ENCODE results near the gene DNAH14. TPM values are rescaled to one million over a fixed set of nuclear protein-coding genes. Genes with fewer than 3 reads are reported as not detected.
"Not testable (repeated sequence)": the region's sequence is repeated elsewhere in the genome, so short reads cannot be mapped to it uniquely, and the experiment has no call there.

DNAH14 gene
- total and polyA plus RNA-seq, 9 donors, result 3.7 to 61.4 (median 24.2) TPM

- no peak for TF ChIP-seq POLR2A (IDR thresholded peaks at IDR 0.05)
- TF ChIP-seq CTCF (IDR thresholded peaks at IDR 0.05), result no peak
- TF ChIP-seq EP300 (IDR thresholded peaks at IDR 0.05), result no peak
- WGBS, 3 donors, result 87 to 96% (median 96%) methylated on average over 3 of the region's 3 CpGs
- Histone ChIP-seq H3K9me3 (no peaks in the 10 kb centered on the region), H3K4me1 (ENCODE audit: insufficient read depth) (no peaks in the 10 kb centered on the region), H3K4me3 (no peak overlapping the region), H3K27ac (no peak overlapping the region), H3K36me3 (no peaks in the 10 kb centered on the region), H3K27me3 (no peaks in the 10 kb centered on the region)
- DNase-seq, result no peak
- intact Hi-C loops (cut with DNase I), result no loop called here
Observed at GRCh38 chr1:224957696-224958095, 28.2 kb downstream of the DNAH14 start.

- no peaks in the 10 kb centered on the region for H3K9me3 ChIP-seq
- TF ChIP-seq POLR2A (IDR thresholded peaks at IDR 0.05) (no peak), EP300 (IDR thresholded peaks at IDR 0.05) (no peak), CTCF (IDR thresholded peaks at IDR 0.05) (no peak)
- no peaks in the 10 kb centered on the region for H3K36me3 ChIP-seq
- H3K4me1 ChIP-seq (ENCODE audit: insufficient read depth), result no peaks in the 10 kb centered on the region
- no peak overlapping the region for H3K27ac ChIP-seq
- intact Hi-C loops (cut with DNase I), result no loop called here
- H3K4me3 ChIP-seq, result no peak overlapping the region
- H3K27me3 ChIP-seq, result no peaks in the 10 kb centered on the region
- no peak for DNase-seq
- 74 to 92% (median 83%) methylated on average over 1 of the region's 1 CpG for WGBS, 3 donors
Observed at GRCh38 chr1:224958490-224958889, 29.0 kb downstream of the DNAH14 start.

- WGBS, 3 donors, result 20 to 51% (median 40%) methylated on average over 1 of the region's 1 CpG
- H3K4me1 ChIP-seq (ENCODE audit: insufficient read depth), result no peaks in the 10 kb centered on the region
- H3K9me3 ChIP-seq, result no peaks in the 10 kb centered on the region
- intact Hi-C loops (cut with DNase I), result no loop called here
- no peak for TF ChIP-seq EP300 (IDR thresholded peaks at IDR 0.05)
- no peak for TF ChIP-seq CTCF (IDR thresholded peaks at IDR 0.05)
- H3K4me3 ChIP-seq, result no peak overlapping the region
- H3K27me3 ChIP-seq, result no peaks in the 10 kb centered on the region
- no peak overlapping the region for H3K27ac ChIP-seq
- no peak for DNase-seq
- no peaks in the 10 kb centered on the region for H3K36me3 ChIP-seq
Observed at GRCh38 chr1:224959115-224959514, 29.6 kb downstream of the DNAH14 start.

- no peaks in the 10 kb centered on the region for H3K4me1 ChIP-seq (ENCODE audit: insufficient read depth)
- H3K27ac ChIP-seq, result no peak overlapping the region
- DNase-seq, result no peak
- no peaks in the 10 kb centered on the region for H3K36me3 ChIP-seq
- H3K9me3 ChIP-seq, result no peaks in the 10 kb centered on the region
- H3K4me3 ChIP-seq, result no peak overlapping the region
- intact Hi-C loops (cut with DNase I), result no loop called here
- no peak for TF ChIP-seq EP300 (IDR thresholded peaks at IDR 0.05)
- TF ChIP-seq CTCF (IDR thresholded peaks at IDR 0.05), result no peak
- no peak for TF ChIP-seq POLR2A (IDR thresholded peaks at IDR 0.05)
- no peaks in the 10 kb centered on the region for H3K27me3 ChIP-seq
Observed at GRCh38 chr1:224959656-224960055, 30.2 kb downstream of the DNAH14 start.

GRCh38 chr1:224980181-224980580 is 50.7 kb downstream of the DNAH14 start:
- intact Hi-C loops (cut with DNase I), result no loop called here
- DNase-seq, result no peak

GRCh38 chr1:224981922-224982354 is 52.5 kb downstream of the DNAH14 start:
- 29 to 48% (median 33%) methylated on average over 1 of the region's 1 CpG for WGBS, 3 donors
- H3K36me3 ChIP-seq; H3K9me3 ChIP-seq; H3K27ac ChIP-seq; H3K27me3 ChIP-seq; H3K4me3 ChIP-seq; DNase-seq; H3K4me1 ChIP-seq (ENCODE audit: insufficient read depth); intact Hi-C loops (cut with DNase I): not testable (repeated sequence)

More at GRCh38 chr1:224980181-224980580, 50.7 kb downstream of the DNAH14 start:
- Histone ChIP-seq H3K36me3 (no peaks in the 10 kb centered on the region), H3K4me3 (no peak overlapping the region), H3K4me1 (ENCODE audit: insufficient read depth) (no peaks in the 10 kb centered on the region), H3K27ac (no peak overlapping the region), H3K9me3 (peaks cover 0 to 7% of the 10 kb centered on the region in 2 donors), H3K27me3 (no peaks in the 10 kb centered on the region)
- TF ChIP-seq CTCF (IDR thresholded peaks at IDR 0.05) (no peak), POLR2A (IDR thresholded peaks at IDR 0.05) (no peak), EP300 (IDR thresholded peaks at IDR 0.05) (no peak)
- 89 to 95% (median 91%) methylated on average over 5 of the region's 5 CpGs for WGBS, 3 donors
